HepG2 (cell line): ENCODE measurements around the gene PRSS50.

Experiments used
- DNMT3B ChIP-seq: conservative IDR thresholded peaks from 2 replicates; pipeline ENCODE4 v1.6.1; 2016; ENCODE audit warnings: missing biosample characterization, control low read depth
- EEA1 ChIP-seq: sonication (generic); formaldehyde crosslinking; IDR thresholded peaks from 2 replicates; pipeline ENCODE4 v1.5.1; 2020; ENCODE audit warnings: mild to moderate bottlenecking, missing genetic modification reagents, borderline replicate concordance
- MAZ ChIP-seq, 2 experiments: sonication (generic) in 1 of 2; formaldehyde crosslinking in 1 of 2; IDR thresholded peaks; 2 replicates each; pipeline versions ENCODE4 v1.5.0 to v1.6.1; 2012 to 2020; ENCODE audit warnings: low read depth in 2 of 2, mild to moderate bottlenecking in 2 of 2, borderline replicate concordance in 1 of 2, improper control_type of control experiment in 1 of 2, low read length in 1 of 2, missing genetic modification reagents in 1 of 2, moderate library complexity in 1 of 2
- SAP130 ChIP-seq: IDR thresholded peaks from 2 replicates; pipeline ENCODE4 v1.6.1; 2016; ENCODE audit warnings: low read depth
- ZNF780A ChIP-seq: sonication (generic); formaldehyde crosslinking; IDR thresholded peaks from 2 replicates; pipeline ENCODE4 v1.8.0; 2022; ENCODE audit warnings: mild to moderate bottlenecking, missing genetic modification reagents, moderate library complexity
- TF ChIP-seq, protein P1 (sequence below): sonication (generic); formaldehyde crosslinking; IDR thresholded peaks from 2 replicates; pipeline ENCODE4 v1.4.0; 2020; ENCODE audit warnings: missing genetic modification reagents, borderline replicate concordance
- TF ChIP-seq, protein P2 (sequence below): sonication (generic); formaldehyde crosslinking; IDR thresholded peaks from 2 replicates; pipeline ENCODE4 v1.4.0; 2020; ENCODE audit warnings: mild to moderate bottlenecking, missing genetic modification reagents

DNA sequence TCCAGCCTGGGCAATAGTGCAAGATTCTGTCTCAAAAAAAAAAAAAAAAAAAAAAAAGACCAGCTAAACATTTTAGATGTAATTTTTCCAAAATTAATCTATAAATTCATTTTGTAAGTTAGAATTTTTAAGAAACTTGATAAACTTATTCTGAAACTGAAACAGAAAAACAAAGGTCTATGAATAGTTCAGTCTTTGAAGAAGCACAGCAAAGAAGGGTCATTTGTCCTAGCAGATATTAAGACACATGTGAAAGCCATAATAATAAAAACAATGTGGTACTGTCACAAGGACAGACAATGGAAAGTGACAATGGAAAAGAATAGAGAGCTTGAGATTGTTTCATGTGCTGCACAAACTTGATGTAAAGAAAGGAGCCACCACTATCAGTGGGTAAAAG, 29.0 kb upstream of the PRSS50 start:
- TF ChIP-seq, protein P1, sequence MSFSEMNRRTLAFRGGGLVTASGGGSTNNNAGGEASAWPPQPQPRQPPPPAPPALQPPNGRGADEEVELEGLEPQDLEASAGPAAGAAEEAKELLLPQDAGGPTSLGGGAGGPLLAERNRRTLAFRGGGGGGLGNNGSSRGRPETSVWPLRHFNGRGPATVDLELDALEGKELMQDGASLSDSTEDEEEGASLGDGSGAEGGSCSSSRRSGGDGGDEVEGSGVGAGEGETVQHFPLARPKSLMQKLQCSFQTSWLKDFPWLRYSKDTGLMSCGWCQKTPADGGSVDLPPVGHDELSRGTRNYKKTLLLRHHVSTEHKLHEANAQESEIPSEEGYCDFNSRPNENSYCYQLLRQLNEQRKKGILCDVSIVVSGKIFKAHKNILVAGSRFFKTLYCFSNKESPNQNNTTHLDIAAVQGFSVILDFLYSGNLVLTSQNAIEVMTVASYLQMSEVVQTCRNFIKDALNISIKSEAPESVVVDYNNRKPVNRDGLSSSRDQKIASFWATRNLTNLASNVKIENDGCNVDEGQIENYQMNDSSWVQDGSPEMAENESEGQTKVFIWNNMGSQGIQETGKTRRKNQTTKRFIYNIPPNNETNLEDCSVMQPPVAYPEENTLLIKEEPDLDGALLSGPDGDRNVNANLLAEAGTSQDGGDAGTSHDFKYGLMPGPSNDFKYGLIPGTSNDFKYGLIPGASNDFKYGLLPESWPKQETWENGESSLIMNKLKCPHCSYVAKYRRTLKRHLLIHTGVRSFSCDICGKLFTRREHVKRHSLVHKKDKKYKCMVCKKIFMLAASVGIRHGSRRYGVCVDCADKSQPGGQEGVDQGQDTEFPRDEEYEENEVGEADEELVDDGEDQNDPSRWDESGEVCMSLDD (CRISPR knock-in tag) = no peak
- TF ChIP-seq DNMT3B (CRISPR knock-in tag) (no peak), ZNF780A (CRISPR knock-in tag) (no peak), MAZ (IDR thresholded peaks at IDR 0.05; ENCODE audit: borderline replicate concordance, low read depth, low read length) (no peak), MAZ (CRISPR knock-in tag; IDR thresholded peaks at IDR 0.05; ENCODE audit: low read depth) (no peak), SAP130 (CRISPR knock-in tag) (no peak), EEA1 (CRISPR knock-in tag) (no peak)
- TF ChIP-seq, protein P2, sequence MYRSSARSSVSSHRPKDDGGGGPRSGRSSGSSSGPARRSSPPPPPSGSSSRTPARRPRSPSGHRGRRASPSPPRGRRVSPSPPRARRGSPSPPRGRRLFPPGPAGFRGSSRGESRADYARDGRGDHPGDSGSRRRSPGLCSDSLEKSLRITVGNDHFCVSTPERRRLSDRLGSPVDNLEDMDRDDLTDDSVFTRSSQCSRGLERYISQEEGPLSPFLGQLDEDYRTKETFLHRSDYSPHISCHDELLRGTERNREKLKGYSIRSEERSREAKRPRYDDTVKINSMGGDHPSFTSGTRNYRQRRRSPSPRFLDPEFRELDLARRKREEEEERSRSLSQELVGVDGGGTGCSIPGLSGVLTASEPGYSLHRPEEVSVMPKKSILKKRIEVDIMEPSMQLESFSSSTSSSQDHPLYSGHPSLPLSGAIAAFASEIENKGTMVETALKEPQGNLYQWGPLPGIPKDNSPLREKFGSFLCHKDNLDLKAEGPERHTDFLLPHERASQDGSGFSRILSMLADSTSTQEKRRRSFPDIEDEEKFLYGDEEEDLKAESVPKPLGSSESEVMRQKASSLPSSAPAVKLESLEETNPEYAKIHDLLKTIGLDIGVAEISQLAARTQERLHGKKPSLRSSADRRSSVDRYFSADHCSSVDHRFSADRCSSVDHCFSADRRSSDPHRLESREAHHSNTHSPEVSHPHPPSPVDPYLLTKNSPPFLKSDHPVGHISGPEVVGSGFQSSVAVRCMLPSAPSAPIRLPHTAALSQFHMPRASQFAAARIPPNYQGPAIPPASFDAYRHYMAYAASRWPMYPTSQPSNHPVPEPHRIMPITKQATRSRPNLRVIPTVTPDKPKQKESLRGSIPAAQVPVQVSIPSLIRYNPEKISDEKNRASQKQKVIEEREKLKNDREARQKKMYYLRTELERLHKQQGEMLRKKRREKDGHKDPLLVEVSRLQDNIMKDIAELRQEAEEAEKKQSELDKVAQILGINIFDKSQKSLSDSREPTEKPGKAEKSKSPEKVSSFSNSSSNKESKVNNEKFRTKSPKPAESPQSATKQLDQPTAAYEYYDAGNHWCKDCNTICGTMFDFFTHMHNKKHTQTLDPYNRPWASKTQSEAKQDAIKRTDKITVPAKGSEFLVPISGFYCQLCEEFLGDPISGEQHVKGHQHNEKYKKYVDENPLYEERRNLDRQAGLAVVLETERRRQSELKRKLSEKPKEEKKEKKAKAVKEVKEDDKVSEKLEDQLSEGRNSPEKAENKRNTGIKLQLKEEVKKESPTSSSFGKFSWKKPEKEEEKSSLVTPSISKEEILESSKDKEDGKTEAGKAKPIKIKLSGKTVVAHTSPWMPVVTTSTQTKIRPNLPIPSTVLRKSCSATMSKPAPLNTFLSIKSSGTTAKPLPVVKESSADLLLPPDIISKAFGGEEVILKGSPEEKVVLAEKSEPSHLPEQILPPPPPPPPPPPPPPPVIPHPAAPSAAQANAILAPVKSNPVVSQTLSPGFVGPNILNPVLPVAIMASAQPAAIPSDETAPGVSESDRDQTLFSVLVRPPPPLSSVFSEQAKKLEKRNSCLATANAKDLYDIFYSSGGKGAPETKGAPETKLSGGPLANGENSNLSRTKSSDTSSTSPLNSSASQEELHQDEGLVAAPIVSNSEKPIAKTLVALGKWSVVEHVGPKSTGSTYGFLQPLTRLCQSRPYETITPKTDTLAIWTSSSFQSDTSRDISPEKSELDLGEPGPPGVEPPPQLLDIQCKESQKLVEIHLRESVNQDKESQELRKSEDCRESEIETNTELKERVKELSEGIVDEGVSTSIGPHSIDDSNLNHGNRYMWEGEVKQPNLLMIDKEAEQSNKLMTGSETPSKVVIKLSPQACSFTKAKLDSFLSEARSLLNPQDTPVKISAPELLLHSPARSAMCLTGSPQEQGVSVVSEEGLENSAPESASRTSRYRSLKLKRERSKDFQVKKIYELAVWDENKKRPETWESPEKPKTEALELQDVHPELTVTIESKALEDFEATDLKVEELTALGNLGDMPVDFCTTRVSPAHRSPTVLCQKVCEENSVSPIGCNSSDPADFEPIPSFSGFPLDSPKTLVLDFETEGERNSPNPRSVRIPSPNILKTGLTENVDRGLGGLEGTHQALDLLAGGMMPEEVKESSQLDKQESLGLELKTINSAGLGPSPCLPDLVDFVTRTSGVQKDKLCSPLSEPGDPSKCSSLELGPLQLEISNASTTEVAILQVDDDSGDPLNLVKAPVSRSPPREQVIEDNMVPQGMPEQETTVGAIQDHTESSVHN = no peak
